Airway epithelial cell (primary cell): ENCODE data around the gene AMER1. TPM values are rescaled to one million over a fixed set of nuclear protein-coding genes. Genes with fewer than 3 reads are reported as not detected.

ENCODE experiments used
- total RNA-seq: library from RNA; depleted of rRNA; stranded (reverse); fragments of >200 nt; gene quantifications from 2 replicates; pipeline ENCODE4 v1.2.3, GENCODE V29; 2015

AMER1 gene
- total RNA-seq = 2.2 and 2.8 TPM in 2 replicates

DNA sequence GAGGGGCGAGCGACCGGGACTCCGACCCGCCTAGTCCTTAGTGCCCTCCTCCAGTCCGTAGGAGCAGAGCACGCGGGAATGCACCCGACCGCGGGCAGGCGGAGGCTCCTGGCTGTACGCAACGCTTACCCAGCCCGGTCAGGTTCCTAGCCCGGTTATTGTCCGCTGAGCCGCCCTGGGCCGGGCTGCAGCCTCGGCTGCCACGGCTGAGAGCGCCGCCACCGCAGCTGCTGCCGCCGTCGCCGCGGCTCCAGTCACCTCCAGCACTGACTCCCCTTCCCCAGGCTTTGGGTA lies at the start of gene AMER1:
TSS of gene AMER1 (minus strand) at position 268 of the 294 bp plus-strand sequence. CDS start 12,422 bp downstream, outside the sequence.

DNA sequence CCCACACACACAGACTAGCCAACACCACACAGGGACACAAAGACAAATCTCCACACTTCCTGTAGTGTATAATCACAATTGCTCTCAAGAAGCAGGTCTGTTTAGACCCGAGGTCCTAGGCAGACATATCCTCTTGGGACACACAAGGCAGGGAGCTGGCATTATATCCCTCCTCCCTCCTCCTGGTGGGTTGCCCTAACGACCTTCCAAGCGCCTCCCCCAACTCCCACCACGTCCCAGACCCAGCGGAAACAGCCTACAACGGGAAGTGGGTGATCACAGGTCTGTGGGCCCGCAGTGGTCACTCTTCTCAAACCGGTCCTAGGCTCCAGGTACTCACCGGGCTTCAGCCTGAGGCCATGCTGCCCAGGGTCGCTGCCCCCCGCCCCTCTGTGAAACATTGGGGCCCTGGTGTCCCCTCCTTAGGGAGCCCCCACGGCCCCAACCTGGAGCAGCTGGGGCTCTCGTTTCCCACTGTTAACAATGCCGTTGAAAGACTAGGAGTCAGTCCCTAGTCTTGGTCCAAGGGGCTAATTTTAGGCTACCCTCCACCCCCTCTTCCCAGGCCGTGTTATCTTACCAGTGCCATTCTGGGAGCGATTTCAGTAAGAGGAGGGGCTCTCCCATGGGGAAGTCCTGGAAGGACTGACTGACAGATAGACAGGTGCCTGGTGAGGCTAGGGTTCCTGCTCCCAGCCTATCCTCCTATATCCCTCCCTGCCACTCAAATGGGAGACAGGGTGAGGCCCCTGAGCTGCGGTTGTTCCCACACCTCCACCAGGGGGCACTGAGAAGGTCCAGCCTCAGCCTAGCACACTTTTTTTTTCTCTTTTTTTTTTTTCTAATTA lies 24.8 kb upstream of the AMER1 start, which contains the start of gene ASB12:
TSS of gene ASB12 (minus strand) at position 485 of the 848 bp plus-strand sequence. CDS start 4,957 bp downstream, outside the sequence.

Other genes with a start within 250 kb of the AMER1 start
- gene ASB12, start 24.9 kb upstream of the AMER1 start, total RNA-seq = not detected in 2 replicates
- gene MTMR8, start 189.7 kb upstream of the AMER1 start, total RNA-seq = 0.49 TPM in 1 of 2 replicates, not detected in the other